Measurements from ENCODE around the gene NGRN. TPM values are rescaled to one million over a fixed set of nuclear protein-coding genes. Genes with fewer than 3 reads are reported as not detected.

The NGRN gene
- total and polyA plus RNA-seq, 2 of the 4 experiments (the other 2 are of a cell fraction): 39.6 to 46.2 TPM

DNA sequence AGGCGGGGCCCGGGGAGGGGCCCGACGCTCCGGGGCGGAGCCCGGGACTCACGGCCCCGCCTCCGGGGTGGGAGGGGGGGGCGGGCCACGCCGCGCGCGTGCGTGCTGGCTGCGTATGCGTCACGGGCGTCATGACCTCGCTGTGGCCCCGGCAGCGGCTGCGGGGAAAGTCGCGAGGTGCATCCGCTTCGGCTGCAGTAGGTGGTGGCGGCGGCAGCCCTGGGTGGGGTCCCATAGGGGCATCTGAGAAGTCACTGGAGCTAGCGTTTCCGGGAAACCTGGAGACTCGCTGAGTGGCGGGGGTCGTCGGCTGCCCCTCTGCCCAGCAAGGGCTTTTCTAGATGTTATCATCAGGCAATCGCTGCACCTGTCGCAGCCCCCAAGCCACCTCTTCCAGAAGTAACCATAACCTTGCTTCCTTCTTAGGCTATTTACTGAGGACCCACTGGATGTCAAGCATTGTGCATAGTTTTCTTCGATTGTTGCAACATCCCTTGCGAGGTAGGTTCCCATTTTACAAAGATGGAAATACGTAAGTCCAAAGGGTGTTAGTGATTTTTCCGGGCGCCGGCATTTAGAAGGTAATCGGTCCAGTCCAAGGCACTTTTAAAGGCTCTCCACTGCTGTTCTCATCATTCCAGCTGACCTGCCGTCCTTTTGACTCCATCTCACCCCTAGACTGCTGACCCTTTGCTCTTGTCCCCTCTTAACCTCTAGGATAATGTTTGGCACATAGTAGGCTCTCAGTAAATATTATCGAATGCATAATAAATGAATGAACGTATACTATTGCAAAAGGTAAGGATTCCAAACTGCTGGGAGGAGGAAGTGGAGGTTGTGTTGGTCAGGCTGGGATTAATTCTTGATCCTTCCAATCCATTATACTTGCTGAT is 31.1 kb upstream of the NGRN start, which contains the start of gene GDPGP1:
Gene GDPGP1 (plus strand): TSS at position 114 of the 893 bp plus-strand sequence. CDS start 6,700 bp downstream, outside the sequence.
- in situ Hi-C loops (cut with MboI; ENCODE audit: low sequenced_read_pairs) (no loop called here), intact Hi-C loops (cut with micrococcal nuclease) (loop anchor here (5.0 kb wide), 1 partner anchor 342 kb away; the partner anchor contains the start of gene AP3S2), dilution Hi-C loops (cut with HindIII; ENCODE audit: low sequenced_read_pairs, unreplicated experiment) (no loop called here)
- POLR2A ChIA-PET (ENCODE audit: unreplicated experiment): interaction anchor here (0.6 to 1.0 kb wide), 6 partner anchors 9 to 392 kb away, joined by 3 to 9 read pairs (median 6); partner anchors contain the start of genes IQGAP1 and TTLL13
- H2AFZ ChIP-seq (replicated peaks; ENCODE audit: low read length, poor library complexity): peak within 1 kb of the TSS; percentile 96
- H3K4ac ChIP-seq (ENCODE audit: low read depth, low read length): peak within 1 kb of the TSS; percentile 84
- H2BK15ac ChIP-seq (ENCODE audit: low read depth, low read length): no peak within 1 kb of the TSS; the same call in 2 of the 3 replicates
- TF ChIP-seq RAD21 (IDR thresholded peaks at IDR 0.05; ENCODE audit: low read length): no peak
- no peak for TF ChIP-seq ELK1 (IDR thresholded peaks at IDR 0.05; ENCODE audit: borderline replicate concordance, low read depth, low read length)
- no peak for TF ChIP-seq POLR2A (IDR thresholded peaks at IDR 0.05; ENCODE audit: low read depth, low read length)
- TF ChIP-seq CEBPB (IDR thresholded peaks at IDR 0.05; ENCODE audit: low read depth, low read length): peak; percentile 84
- peak; percentile 47; the same call in 1 of the 2 replicates for TF ChIP-seq FOS (IDR thresholded peaks at IDR 0.05; ENCODE audit: low read depth, low read length)
- ATAC-seq (ENCODE audit: low read depth) (no peak), DNase-seq (peak; percentile 12)
- H2BK5ac ChIP-seq (ENCODE audit: low read depth, low read length, poor library complexity, severe bottlenecking): peak within 1 kb of the TSS; percentile 28
- no peaks in the 10 kb centered on the region for H3K9me3 ChIP-seq (ENCODE audit: control insufficient read depth, insufficient read depth, low read length)
- peak within 1 kb of the TSS; percentile 86 for H2AK9ac ChIP-seq (replicated peaks; ENCODE audit: low read depth, low read length, poor library complexity)
- no peaks in the 10 kb centered on the region for H3K27me3 ChIP-seq (ENCODE audit: control insufficient read depth, insufficient read depth, low read length)
- peak within 1 kb of the TSS; percentile 52 for H4K5ac ChIP-seq (ENCODE audit: low read depth, low read length)
- peak within 1 kb of the TSS; percentile 34; the same call in 1 of the 2 replicates for H4K91ac ChIP-seq (ENCODE audit: insufficient read depth, low read depth, low read length)
- peak within 1 kb of the TSS; percentile 84 for H3K4me3 ChIP-seq (ENCODE audit: insufficient read depth, low read depth, low read length)
- H4K8ac ChIP-seq (ENCODE audit: low read depth in 2 of 2, low read length in 2 of 2): peak within 1 kb of the TSS; percentile 19 to 92
- peak within 1 kb of the TSS; percentile 78 for H3K23ac ChIP-seq (ENCODE audit: low read depth, low read length)
- H3K4me1 ChIP-seq (ENCODE audit: control insufficient read depth, insufficient read depth, low read length): peaks cover 4% of the 10 kb centered on the region
- H4K20me1 ChIP-seq (ENCODE audit: insufficient read depth, low read length): 0 out of 2 replicates have a peak, but pooled peaks cover 7% of the 10 kb centered on the region
- 12% methylated on average over 25 of the region's 49 CpGs; no CpG with 5 or more reads in 1 of the 2 experiments for WGBS, 2 experiments (ENCODE audit: extremely low coverage in 2 of 2, insufficient read length in 1 of 2)
- H2BK20ac ChIP-seq (ENCODE audit: low read depth, low read length): no peak within 1 kb of the TSS
- peak within 1 kb of the TSS; percentile 90 for H3K14ac ChIP-seq (replicated peaks; ENCODE audit: low read depth, low read length)
- peak within 1 kb of the TSS; percentile 10; the same call in 1 of the 2 replicates for H3K18ac ChIP-seq (ENCODE audit: low read depth, low read length)
- H2BK120ac ChIP-seq (ENCODE audit: low read depth, low read length): no peak within 1 kb of the TSS
- H3K4me2 ChIP-seq (ENCODE audit: low read depth, low read length): peak within 1 kb of the TSS; percentile 97
- peak within 1 kb of the TSS; percentile 77 for H3K9ac ChIP-seq (ENCODE audit: low read depth, low read length)
- BruUV-seq (replicated peaks): no TSS peak
- H3K27ac ChIP-seq (ENCODE audit: insufficient read depth, low read length): peak within 1 kb of the TSS; percentile 77
- H3K56ac ChIP-seq (ENCODE audit: extremely low read depth, insufficient read depth, low read length): peak within 1 kb of the TSS; percentile 20; the same call in 1 of the 2 replicates
- CTCF ChIA-PET: interaction anchor here (0.5 to 2.4 kb wide), 5 partner anchors 13 to 313 kb away, joined by 3 to 11 read pairs (median 6); no protein-coding TSS in a partner anchor
- peaks cover 19 to 45% of the 10 kb centered on the region in 2 experiments for H3K79me1 ChIP-seq (ENCODE audit: low read depth in 1 of 2, low read length in 2 of 2)
- peaks cover 18% of the 10 kb centered on the region for H3K9me1 ChIP-seq (ENCODE audit: insufficient read depth, low read length)
- H2AK5ac ChIP-seq (ENCODE audit: low read depth, low read length): peak within 1 kb of the TSS; percentile 67; the same call in 1 of the 2 replicates
- H3K36me3 ChIP-seq (ENCODE audit: control insufficient read depth, insufficient read depth, low read length): peaks cover 24% of the 10 kb centered on the region
